Measurements from ENCODE around the gene CCSAP. TPM values are rescaled to one million over a fixed set of nuclear protein-coding genes. Genes with fewer than 3 reads are reported as not detected.

CCSAP gene
- total and polyA plus RNA-seq, 10 of the 15 experiments (the other 5 are each of a cell fraction or from before 2014, with no cell fraction given) = 0.75 to 3.4 (median 2.8) TPM

GRCh38 chr1:229380536-229381160 is 37.8 kb upstream of the CCSAP start:
- Histone ChIP-seq H3K9ac (ENCODE audit: control insufficient read depth, insufficient read depth, low read length) (no peak overlapping the region), H3K27ac (ENCODE audit: control insufficient read depth, insufficient read depth) (no peak overlapping the region), H3K4me2 (ENCODE audit: control insufficient read depth, insufficient read depth) (no peak overlapping the region), H3K4me1 (ENCODE audit: control insufficient read depth, insufficient read depth, low read length) (no peaks in the 10 kb centered on the region), H3K9me3 (replicated peaks; ENCODE audit: control insufficient read depth, insufficient read depth, low read length) (no peaks in the 10 kb centered on the region), H3K79me2 (ENCODE audit: control insufficient read depth, insufficient read depth, low read length) (no peaks in the 10 kb centered on the region), H2AFZ (ENCODE audit: control insufficient read depth, low read depth, low read length) (no peak overlapping the region), H3K27me3 (replicated peaks in 1 of 2; ENCODE audit: control insufficient read depth in 2 of 2, insufficient read depth in 2 of 2, low read length in 1 of 2) (peaks cover 3 to 7% of the 10 kb centered on the region in 2 experiments; a peak in 3 of 4 replicates), H4K20me1 (ENCODE audit: control insufficient read depth, insufficient read depth) (no peaks in the 10 kb centered on the region), H3K36me3 (ENCODE audit: control insufficient read depth in 2 of 2, insufficient read depth in 2 of 2, low read length in 1 of 2) (no peaks in the 10 kb centered on the region), H3K4me3 (no peak overlapping the region)
- FAIRE-seq (no peak), DNase-seq (ENCODE audit: low read depth, low spot score) (no peak), ATAC-seq (peak; percentile 77)
- intact Hi-C loops (cut with micrococcal nuclease; ENCODE audit: unreplicated experiment) (no loop called here), in situ Hi-C loops (cut with MboI) (no loop called here)
- ChIA-PET RAD21 (ENCODE audit: unreplicated experiment) (no interaction called here), POLR2A (interaction anchor here (0.5 kb wide), 1 partner anchor 25 kb away, joined by 3 read pairs; no protein-coding TSS in a partner anchor), CTCF (no interaction called here), SMC1A (ENCODE audit: uncharacterized antibody, unreplicated experiment) (no interaction called here)
- no TSS peak for BruUV-seq (replicated peaks)
- TF ChIP-seq EGR1 (IDR thresholded peaks at IDR 0.05; ENCODE audit: borderline replicate concordance in 1 of 2, low read depth in 2 of 2, low read length in 2 of 2) (no peak), IKZF2 (IDR thresholded peaks at IDR 0.05) (0 out of 4 replicates have a peak, but pooled peaks of 1 of the 2 experiments have one; percentile 13), NFIC (IDR thresholded peaks at IDR 0.05; ENCODE audit: low read depth, low read length) (no peak), PAX8 (IDR thresholded peaks at IDR 0.05) (no peak), TCF12 (IDR thresholded peaks at IDR 0.05; ENCODE audit: low read depth, low read length) (peak; percentile 40; the same call in 1 of the 2 replicates), BACH1 (IDR thresholded peaks at IDR 0.05; ENCODE audit: borderline replicate concordance) (no peak), CHD2 (IDR thresholded peaks at IDR 0.05; ENCODE audit: borderline replicate concordance, low read depth, low read length) (no peak), BCL11A (IDR thresholded peaks at IDR 0.05; ENCODE audit: low read depth, low read length) (peak; percentile 39; the same call in 1 of the 2 replicates), MTA2 (IDR thresholded peaks at IDR 0.05; ENCODE audit: low read depth) (0 out of 2 replicates have a peak, but pooled peaks have one; percentile 43), BHLHE40 (IDR thresholded peaks at IDR 0.05; ENCODE audit: borderline replicate concordance in 1 of 2, low read depth in 2 of 2, low read length in 1 of 2) (peak in 1 of 2 experiments; percentile 12; a peak in 1 of 4 replicates), MEF2B (IDR thresholded peaks at IDR 0.05; ENCODE audit: partially characterized antibody, poor library complexity, severe bottlenecking) (peak; percentile 78)
- 35% methylated on average over 14 of the region's 14 CpGs for WGBS (ENCODE audit: insufficient coverage, insufficient replicate concordance, low lambda C conversion rate, missing lambda C conversion rate)

Data from GM12878 (cell line).